NB4 (cell line): ENCODE results near the gene PTPN4.

Experiments
- CTCF ChIP-seq: IDR thresholded peaks from one replicate; pipeline ENCODE4 v1.5.1; 2012; ENCODE audit warnings: low read depth, low read length
- MAX ChIP-seq: IDR thresholded peaks from 2 replicates; pipeline ENCODE4 v1.6.1; 2011; ENCODE audit warnings: low read depth, low read length
- MYC ChIP-seq: IDR thresholded peaks from 2 replicates; pipeline ENCODE4 v1.6.1; 2011; ENCODE audit warnings: low read depth, low read length
- POLR2A ChIP-seq: IDR thresholded peaks from 2 replicates; pipeline ENCODE4 v1.6.1; 2011; ENCODE audit warnings: mild to moderate bottlenecking; ENCODE audit not compliant: insufficient read length; ENCODE audit errors: extremely low read depth

- TF ChIP-seq CTCF (no peak), POLR2A (no peak), MYC (no peak), MAX (no peak)
Observed at GRCh38 chr2:119765433-119766002, 5.8 kb downstream of the PTPN4 start.
